Bone marrow (tissue), 2 donors: ENCODE data around the gene TCP11L2.

Source experiments
- DNase-seq, 2 donors: peaks; one replicate each; lab custom pipeline; 2025; lab: John Stamatoyannopoulos, UW

TCP11L2 gene

DNA sequence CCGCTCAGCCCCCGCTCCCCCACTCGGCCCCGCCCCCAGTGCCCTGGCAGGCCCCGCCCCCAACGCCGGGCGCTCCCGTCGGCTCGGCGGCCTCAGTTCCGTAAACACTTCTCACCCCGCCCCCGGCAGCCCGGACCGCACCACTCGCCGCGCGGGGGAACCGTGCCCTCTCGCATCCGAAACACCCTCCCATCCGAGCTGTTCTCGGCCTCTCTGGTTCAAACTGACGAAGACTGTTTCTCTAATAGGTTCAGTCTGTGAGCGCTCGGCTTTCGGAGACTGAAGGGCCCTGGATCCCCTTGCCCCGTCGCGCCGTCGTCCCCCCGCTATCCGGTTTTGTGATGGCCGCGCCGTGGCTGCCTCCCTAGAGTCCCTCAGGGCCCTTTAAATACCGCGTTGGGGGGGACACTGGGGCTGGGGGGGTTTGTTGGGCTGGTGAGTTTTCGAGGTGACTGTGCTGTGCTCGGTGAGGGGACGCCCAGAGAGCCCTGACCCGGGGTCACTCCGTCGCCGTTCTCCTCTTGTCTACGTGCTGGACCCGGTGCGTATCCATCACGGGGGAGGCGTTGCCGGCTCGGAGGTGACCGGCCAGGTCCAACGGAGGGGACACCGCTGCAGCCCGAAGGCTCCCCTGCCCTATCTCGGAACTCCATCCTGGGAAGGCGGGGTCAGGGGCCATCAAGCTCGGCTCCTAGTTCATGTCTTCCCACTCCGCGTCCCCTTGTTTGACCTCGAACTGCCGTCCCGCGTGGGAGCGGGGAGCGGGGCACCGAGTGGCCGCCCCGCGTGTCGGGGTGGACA lies at the start of gene TCP11L2:
TSS of gene TCP11L2 (plus strand) at position 333 of the 801 bp plus-strand sequence. CDS start 8,343 bp downstream, outside the sequence.
- DNase-seq: peak; percentile 84 to 90

DNA sequence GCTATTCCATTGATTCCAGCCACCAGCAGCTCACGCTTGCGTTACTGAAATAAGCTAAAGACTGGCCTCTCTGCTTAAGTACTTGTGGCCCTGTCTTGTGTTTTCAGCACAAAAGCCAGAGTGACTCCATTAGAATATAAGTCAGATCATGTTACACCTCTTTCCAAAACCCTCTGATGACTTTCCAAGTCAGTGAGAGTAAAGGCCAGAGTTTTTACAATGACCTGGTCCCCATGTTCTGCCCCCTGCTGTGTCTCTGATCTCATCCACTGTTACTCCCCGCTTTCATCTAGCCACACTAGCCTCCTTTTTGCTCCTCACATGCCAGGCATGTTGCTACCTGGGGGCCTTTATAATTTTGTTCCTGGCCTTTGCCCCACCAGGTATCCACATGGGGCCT lies 47.8 kb upstream of the TCP11L2 start:
- no peak for DNase-seq

DNA sequence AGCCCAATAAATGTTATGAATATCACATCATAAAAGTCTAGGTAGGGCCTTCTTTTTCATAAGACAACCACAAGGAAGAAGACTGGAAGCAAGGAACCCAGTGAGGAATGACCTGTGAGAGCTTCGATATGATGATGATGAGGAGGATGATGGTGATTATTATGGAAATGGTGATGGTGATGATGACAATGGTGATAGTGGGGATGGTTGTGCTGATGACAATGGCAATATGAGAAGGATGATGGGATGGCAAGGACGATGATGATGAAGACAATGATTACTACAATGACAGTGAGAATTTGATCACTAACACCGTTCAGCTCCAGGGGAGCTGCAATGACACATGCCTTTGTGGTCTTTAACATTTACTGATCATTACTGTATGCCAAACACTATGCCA lies 47.0 kb upstream of the TCP11L2 start:
- no peak for DNase-seq

DNA sequence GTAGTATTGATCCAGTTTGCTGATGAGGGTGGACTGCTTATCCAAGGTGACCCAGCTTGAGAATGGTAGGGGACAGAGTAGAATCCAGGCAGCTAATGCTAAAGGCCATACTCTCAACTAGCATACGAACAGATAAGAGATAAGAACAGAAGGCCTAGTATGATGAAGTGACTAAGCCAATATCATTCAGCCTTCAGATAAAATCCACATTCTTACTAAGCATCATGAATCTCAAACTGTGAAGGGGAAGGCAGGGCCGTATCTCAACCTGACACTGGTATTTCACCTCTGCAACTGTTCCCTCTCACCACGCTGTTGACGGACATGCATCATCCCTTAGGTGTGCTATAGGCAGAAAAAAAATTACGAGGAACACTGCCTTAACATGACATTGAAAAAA lies 46.6 kb upstream of the TCP11L2 start:
- no peak for DNase-seq

DNA sequence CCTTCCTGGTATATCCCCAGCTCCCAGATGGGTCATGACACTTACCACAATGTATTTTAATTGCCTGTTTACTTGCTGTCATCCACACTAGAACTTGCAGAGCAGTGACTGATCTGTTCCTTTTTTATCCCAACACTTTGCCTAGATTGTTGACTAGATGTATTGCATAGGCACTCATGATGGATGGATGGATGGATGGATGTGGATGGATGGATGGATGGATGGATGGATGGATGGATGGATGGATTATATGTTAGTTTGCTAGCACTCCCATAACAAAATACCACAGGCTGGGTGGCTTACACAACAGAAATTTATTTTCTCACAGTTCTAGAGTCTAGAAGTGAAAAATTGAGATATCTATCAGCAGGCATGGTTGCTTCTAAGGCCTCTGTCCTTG lies 46.0 kb upstream of the TCP11L2 start:
- no peak for DNase-seq

DNA sequence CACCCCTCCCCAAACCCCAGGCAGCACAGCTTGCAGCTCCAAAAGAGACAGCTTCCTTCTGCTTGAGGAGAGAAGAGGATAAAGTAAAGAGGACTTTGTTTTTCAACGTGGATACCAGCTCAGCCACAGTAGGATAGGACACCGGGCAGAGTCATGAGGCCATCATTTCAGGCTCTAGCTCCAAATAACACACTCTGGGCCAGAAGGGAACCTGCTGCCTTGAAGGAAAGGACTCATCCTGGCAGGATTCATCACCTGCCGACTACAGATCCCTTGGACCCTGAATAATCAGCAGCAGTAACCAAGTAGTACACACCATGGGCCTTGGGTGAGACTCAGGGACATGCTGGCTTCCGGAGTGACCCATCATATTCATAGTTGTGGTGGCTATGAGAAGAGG lies 44.3 kb upstream of the TCP11L2 start:
- no peak for DNase-seq

DNA sequence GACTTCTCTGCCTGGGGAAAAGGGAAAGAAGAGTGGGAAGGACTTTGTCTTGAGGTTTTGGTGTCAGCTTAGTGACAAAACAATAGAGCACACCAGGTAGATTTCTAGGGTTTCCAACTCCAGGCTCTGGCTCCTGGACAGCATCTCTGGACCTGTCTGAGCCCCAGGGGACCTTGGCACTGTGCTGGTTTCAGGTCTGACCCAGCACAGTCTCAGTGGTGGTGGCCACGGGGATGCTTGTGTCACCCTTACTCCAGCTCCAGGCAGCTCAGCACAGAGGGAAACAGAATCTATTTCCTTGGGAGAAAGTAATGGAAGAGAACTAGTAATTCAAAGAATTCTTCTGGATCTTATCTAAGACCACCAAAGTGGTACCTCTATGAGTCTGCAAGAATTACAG lies 43.6 kb upstream of the TCP11L2 start:
- DNase-seq: no peak

DNA sequence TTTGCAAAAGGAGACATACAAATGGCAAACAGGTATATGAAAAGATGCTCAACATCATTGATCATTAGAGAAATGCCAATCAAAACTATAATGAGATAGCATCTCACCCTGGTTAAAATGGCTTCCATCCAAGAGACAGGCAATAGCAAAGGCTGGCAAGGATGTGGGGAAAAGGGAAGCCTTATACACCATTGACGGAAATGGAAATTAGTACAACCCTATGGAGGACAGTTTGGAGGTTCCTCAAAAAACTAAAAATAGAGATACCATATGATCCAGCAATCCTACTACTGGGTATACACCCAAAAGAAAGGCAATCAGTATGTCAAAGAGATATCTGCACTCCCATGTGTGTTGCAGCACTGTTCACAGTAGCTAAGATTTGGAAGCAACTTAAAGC lies 37.4 kb upstream of the TCP11L2 start:
- no peak for DNase-seq

DNA sequence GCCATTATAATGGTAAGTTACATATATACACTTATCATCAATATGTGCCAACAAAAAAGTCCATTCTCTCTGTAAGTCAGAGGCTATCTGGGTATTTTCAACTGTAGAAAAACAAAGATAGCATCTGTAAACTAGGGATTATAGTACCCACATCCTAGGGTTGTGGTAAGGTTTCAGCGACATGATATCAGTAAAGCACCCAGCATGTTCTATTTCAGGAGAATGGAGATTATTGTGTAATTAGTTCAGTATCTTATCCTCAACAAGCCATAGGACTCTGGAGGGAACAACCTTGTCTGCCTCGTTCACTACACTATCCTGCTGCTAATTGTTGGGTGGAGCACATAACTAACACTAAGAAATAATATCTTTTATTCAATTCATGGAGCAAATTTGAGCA lies 35.0 kb upstream of the TCP11L2 start:
- DNase-seq: no peak

DNA sequence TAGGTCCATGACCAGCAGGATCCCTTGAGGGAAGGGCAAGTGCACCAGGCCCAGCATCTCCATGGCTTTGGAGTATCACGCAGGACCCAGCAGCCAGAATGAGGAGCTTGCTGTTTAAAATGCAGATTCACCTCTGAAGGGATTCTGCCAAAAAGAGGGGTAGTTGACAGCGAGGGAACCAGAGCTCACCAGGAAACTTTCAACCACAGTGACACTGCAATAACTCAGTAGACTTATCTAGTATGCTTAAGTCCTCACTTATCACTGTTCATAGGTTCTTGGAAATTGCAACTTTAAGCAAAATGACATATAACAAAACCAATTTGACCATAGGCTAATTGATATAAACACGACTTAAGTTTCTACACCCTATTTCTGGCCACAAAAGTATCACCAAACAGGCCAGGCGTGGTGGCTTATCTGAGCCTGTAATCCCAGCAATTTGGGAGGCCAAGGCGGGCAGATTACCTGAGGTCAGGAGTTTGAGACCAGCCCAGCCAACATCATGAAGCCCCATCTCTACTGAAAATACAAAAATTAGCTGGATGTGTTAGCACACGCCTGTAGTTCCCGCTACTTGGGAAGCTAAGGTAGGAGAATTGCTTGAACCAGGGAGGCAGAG lies 33.3 kb upstream of the TCP11L2 start:
- DNase-seq: no peak

DNA sequence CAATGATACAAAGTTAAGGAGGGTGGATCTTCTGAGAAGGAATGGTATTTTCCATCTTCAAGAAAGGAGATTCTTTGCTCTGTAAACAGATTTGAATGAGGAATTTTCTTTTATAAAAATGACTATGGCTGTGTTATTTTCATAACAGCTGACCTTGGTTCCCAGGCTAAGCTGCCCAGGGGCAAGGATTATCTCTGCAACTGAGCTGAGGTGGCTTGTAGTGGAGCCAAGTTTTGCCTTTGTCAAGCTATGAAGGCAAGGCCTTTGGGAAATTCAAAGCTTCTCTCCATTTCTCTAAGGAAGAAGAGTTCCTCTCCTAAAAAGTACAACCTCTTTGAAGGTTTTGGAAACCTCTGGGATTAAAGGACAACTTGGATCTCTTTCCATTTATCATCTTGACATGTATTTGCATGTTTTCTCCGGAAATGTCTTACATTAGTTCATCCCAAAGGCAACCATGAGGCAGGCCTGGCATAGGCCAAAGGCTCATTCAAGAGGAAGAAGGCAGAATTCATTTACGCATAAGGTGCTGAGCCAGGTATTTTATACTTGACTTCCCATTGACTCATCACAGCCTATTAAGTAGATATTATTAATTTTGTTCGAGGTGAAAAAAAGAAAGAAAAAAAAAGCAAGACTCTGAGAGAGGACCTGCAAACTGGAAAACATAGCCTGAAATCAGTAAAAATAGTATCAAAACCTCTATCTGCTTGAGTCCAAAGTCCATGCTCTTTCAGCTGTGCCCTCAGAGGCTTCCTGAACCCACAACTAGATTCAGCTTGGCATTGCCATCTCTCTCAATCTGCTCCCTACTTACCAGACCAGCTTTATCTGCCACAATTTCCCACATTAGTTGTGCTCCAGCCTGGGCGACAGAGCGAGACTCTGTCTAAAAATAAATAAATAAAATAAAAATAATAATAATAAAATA lies 30.7 kb upstream of the TCP11L2 start:
- DNase-seq: no peak

DNA sequence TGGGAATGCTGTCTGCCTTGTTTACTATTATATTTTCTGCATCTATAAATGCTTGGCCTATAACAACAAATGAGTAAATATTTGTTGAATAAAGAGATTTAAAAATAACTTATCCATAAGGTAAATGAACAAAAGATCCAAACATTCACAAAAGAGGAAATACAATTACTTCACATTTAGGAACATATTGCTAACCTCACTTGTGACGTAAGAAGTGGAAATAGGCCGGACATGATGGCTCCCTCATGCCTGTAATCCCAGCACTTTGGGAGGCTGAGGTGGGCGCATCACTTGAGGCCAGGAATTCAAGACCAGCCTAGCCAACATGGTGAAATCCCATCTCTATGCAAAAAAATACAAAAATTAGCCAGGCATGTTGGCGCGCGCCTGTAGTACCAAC lies 29.0 kb upstream of the TCP11L2 start:
- no peak for DNase-seq

DNA sequence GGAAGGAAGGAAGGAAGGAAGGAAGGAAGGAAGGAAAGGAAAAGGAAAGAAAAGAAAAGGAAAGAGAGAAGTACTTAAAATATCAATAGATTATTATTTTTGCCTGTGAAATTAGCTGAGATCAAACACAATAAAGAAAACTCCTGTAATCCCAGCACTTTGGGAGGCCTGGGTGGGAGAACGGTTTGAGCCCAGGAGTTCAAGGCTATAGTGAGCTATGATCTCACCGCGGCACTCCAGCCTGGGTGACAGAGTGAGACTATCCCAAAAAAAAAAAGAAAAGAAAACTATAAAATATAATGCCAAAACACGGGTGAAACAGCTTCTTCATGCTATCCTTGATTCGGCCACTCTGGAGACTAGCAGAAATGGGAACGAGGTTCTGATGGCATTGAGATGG lies 28.5 kb upstream of the TCP11L2 start:
- no peak for DNase-seq

DNA sequence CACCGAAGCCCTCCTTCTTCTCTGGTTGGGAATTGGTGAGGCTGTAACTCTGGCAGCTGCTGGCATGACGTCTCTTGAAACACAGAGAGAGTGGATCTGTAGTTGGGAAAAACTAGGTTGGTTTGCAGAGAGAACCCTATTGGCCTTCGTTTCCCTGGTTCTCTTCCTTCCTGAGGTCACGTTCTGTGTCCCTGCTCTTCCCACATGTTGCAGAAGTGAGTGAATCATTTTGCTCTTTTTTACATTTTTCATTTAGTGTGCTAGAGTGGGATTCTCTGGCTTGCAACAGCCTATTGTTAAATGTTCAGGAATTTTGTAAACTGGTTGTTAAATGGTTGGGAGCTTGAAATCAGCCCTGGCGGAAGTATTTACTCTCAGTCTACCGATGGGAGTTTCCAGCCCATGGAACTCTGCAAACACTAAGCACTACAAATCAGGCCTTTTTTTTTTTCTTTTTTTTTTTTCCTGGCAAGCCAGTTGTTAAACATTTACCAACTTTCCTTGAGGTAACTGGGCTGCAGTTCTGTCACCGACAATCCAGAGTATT lies 27.9 kb upstream of the TCP11L2 start:
- no peak for DNase-seq

DNA sequence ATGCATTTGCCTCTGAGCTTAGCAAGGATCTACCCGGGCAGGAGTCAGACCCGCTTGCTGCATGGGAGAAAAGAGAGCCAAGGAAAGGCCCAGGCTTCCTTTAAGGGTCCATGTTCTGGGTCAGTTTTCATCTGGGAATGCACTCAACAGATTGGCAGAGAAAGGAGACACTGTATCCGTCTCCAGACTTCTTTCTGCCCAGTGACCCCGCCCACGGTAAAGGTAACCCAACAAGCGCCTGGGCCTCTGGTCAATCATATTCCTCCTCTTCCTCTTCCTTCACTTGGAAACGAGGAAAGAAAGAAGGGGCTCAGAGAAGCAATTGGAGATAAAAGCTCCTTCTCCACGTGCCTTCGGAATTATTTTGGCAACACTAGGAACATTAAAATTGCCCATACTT lies 27.1 kb upstream of the TCP11L2 start:
- DNase-seq: no peak

DNA sequence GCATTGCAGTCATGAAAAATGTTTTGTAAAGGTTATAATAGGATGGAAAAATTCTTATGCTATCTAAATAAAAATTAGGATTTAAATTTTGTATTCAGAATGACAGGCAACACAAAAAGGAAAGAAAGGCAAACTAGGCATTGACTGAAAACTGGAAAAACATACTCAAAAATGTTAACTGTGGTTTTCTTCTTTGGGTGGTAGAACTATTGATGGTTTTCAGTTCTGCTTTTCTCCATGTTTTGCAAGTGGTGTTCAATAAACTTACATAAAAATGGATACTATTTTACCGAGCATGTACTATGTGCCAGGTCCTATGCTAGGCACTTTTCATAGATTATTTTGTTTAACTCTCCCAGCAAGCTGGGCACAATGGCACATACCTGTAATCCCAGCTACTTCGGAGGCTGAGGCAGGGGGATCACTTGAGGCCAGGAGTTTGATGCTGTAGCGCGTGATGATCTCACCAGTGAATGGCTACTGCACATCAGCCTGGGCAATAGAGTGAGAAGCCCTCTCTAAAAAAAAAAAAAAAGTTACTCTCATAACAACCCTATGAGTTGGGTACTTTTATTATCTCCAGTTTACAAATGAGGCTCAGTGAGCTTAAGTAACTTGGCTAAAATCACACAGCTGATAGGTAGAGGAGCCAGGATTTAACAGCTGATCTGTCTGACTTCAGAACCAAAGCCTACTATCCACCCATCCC lies 26.3 kb upstream of the TCP11L2 start:
- no peak for DNase-seq

DNA sequence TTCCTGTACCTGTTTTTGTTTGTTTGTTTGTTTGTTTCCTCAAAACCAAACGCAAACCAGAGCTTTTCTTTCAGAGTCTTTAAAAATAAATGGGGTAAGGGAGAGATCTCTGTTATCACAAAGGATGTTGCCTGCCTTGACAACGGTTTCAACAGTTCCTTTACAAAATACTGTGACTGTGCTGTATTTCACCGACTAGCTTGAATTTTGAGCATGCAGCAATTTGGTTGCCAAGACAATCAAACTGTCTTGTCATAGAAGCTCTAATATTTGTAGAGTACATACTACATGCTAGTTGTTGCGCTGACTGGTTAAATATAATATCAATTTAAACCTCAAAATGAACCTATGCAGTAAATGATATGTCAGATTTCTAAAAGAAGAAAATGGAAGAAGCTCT lies 22.4 kb upstream of the TCP11L2 start:
- DNase-seq: no peak

DNA sequence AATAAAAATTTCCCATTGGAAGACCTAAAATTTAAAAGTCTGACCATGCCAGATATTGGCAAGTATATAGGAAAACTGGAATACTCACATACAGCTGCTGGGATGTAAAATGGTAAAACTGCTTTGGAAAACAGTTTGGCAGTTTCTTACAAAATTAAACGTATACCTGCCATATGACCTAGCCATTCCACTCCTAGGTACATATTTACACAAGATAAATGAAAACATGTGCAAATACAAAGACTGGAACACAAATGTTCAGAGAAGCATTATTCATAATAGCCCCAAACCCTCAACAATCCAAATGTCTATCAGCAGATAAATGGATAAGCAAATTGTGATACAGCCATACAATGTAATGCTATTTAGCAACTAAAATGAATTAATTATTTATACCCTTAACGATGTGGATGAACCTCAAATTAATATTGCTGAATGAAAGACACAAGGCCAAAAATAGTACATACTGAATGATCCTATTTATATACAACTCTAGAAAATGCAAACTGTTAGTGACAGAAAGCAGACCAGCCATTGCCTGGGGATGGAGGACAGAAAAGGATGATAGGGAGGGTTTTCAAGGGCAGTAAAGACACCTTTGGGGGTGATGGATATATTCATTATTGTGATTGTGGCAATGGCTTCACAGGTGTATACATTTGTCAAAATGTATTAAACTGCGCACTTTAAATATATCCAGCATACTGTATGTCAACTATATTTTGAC lies 21.3 kb upstream of the TCP11L2 start:
- no peak for DNase-seq

DNA sequence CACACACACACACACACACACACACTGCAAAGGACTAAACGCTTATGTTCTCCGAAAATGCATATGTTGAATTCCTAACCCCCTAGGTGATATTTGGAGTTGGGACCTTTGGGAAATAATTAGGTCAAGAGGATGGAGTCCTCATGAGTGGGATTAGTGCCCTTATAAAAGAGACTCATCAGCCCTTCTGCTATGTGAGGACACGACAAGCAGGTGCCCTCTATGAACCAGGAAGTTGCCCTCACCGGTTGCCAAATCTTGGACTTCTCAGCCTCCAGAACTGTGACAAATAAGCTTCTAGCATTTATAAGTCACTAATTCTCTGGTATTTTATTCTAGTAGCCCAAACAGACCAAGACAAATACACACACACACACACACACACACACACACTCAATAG lies 20.7 kb upstream of the TCP11L2 start:
- no peak for DNase-seq

DNA sequence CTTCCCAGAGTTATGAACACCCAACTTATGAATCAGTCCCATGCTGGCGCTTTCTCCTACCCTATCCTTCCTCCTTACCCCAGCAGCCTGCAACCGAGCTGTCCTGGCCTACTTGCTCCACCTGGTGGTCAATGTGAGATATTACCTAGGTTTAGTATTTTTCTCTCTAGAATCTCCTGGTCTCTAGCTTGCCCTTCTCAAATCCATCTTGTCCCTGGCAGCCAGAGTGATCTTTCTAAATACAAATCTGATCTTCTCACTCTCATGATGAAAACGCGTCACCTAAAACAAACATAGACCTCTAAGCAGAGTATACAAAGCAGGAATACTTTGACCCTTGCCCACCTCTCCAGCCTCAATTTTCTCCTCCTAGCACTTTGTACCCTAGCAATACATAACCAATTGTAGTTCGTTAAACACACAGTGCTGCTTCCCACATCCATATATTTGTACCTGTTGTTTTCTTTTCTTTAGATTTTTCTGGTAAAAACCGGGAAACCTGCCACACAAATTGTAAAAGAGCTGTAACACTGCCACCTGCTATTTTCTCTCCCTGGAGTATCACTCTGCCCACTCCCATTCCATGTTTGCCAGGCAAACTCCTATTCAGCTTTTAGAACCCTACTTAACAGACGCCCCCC lies 20.0 kb upstream of the TCP11L2 start:
- DNase-seq: peak; percentile 12 to 35
